CD4-positive, alpha-beta T cell treated with Interleukin-17A for 4 hours (primary cell): Measurements from ENCODE around the gene GSG1L.

Source experiments
- DNase-seq: peaks from one replicate; pipeline ENCODE4 v3.0.0-alpha.2; 2020; ENCODE audit warnings: mixed read lengths

The GSG1L gene

GRCh38 chr16:27805828-27806351 lies 257.6 kb downstream of the GSG1L start:
- no peak for DNase-seq

GRCh38 chr16:27803775-27804549 lies 259.6 kb downstream of the GSG1L start:
- DNase-seq: no peak

- DNase-seq: no peak
Measured at GRCh38 chr16:27802664-27803439, 260.7 kb downstream of the GSG1L start.

- DNase-seq: no peak
Measured at GRCh38 chr16:27801289-27801945, 262.1 kb downstream of the GSG1L start.

GRCh38 chr16:27800817-27801216 lies 262.7 kb downstream of the GSG1L start:
- no peak for DNase-seq

- DNase-seq: no peak
Measured at GRCh38 chr16:27799896-27800295, 263.6 kb downstream of the GSG1L start.

GRCh38 chr16:27798241-27798640 lies 265.3 kb downstream of the GSG1L start:
- DNase-seq: no peak

- DNase-seq: no peak
Measured at GRCh38 chr16:27795992-27796614, 267.4 kb downstream of the GSG1L start.

DNA sequence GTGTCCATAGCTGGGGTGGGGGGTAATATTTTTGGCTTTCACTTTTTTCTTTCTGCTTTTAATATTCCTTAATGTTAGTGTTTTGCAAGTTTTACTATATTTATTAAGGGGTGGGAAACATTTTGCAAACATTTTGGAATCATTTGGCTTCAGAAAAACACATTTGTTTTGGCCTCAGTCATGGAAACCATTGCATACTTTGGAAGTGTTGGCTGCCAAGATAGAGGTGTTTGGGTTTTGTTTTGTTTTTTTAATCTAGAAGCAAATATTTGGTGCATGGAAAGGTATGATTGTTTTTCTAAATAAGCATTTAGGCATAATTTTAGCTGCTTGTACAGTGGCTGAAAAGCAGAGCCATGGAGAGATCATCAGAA lies 270.3 kb downstream of the GSG1L start:
- DNase-seq: no peak

- DNase-seq: no peak
Measured at GRCh38 chr16:27792486-27793248, 270.8 kb downstream of the GSG1L start.

GRCh38 chr16:27791404-27791719 lies 272.2 kb downstream of the GSG1L start:
- no peak for DNase-seq

- no peak for DNase-seq
Measured at GRCh38 chr16:27790546-27791403, 272.7 kb downstream of the GSG1L start.

- DNase-seq: no peak
Measured at GRCh38 chr16:27789595-27790241, 273.8 kb downstream of the GSG1L start.

DNA sequence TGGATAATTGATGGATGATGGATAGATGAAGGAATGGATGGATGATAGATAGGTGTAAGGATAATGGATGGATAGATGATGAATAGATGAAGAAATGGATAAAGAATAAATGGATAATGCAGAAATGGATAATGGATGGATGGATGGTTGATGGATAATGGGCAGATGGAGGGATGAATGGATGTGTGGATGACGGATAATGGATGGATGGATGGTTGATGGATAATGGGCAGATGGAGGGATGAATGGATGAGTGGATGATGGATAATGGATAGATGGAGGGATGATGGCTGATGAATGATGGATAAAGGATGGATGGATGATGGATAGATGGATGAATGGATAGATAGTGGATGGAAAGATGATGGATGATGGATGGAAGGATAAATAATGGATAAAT lies 274.4 kb downstream of the GSG1L start:
- no peak for DNase-seq

DNA sequence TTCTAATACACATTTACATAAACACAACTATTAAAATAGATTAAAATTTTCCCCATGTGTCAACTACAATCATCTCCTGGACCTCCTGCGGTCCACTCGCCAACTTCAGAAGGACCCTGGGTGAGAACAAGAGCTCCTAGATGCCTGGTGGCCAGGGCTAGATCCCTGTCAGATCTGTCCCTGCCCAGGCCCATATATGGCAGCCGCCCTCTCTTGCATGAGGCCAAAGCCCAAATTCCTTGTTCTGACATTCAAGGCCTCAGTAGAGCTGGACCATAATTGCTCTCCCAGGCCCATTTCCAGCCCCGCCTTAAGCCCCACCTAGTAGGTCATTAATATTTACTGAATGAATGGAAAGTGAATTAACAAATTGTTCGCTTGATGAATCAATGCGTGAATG lies 275.8 kb downstream of the GSG1L start:
- no peak for DNase-seq

- no peak for DNase-seq
Measured at GRCh38 chr16:27786923-27787625, 276.4 kb downstream of the GSG1L start.

DNA sequence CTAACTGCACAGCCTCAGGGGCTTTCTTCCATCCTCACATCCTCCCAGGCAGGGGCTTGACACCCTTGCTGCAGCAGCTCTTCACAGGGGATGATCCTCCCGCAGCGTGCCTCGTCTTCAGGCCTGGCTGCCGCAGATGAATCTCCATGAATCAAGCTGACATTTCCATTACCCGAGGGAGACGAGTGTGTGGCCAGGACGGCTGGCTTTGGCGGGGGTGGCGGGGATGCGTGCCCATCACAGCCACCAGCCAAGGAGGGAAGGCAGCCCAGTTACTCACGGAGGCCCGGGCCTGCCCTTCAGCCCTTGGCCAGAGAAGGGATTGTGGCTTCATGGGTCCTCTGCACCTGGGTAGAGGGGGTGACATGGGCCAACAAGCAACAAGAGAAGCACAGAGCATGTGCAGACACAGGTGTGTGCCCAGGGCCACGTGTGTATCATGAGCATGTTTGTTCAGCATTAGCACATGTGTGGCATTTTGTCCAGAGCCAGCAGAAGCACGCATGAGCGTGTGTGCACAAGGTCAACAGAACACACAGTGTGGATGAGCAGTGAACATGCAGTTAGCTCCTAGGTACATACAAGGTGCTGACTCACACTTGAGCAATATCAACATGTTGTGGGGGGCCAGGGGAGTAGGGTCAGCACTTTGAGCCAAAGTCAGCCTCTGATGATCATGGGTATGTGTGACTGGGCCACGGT lies 277.1 kb downstream of the GSG1L start:
- no peak for DNase-seq

- no peak for DNase-seq
Measured at GRCh38 chr16:27785307-27785678, 278.2 kb downstream of the GSG1L start.
